Stimulated activated CD4-positive, alpha-beta T cell treated with anti-CD3 and anti-CD28 coated beads, TNF-alpha, amount 100 ng/mL, for 48 hours (primary cell): ENCODE data around the gene CDH22.

ENCODE experiments used
- DNase-seq, 3 donors: peaks; one replicate each; pipeline ENCODE4 v3.0.0-alpha.2; 2020; ENCODE audit warnings: low read depth in 3 of 3

Gene CDH22

GRCh38 chr20:46324379-46324778 lies 16.1 kb upstream of the CDH22 start:
- no peak for DNase-seq

GRCh38 chr20:46323557-46323956 lies 15.3 kb upstream of the CDH22 start:
- no peak for DNase-seq

- no peak for DNase-seq
Measured at GRCh38 chr20:46322641-46323040, 14.3 kb upstream of the CDH22 start.

GRCh38 chr20:46317685-46318177 lies 9.4 kb upstream of the CDH22 start:
- DNase-seq = no peak

- DNase-seq = no peak
Measured at GRCh38 chr20:46316984-46317684, 8.8 kb upstream of the CDH22 start.

GRCh38 chr20:46315311-46315710 lies 7.0 kb upstream of the CDH22 start:
- DNase-seq = no peak

GRCh38 chr20:46312945-46313861 lies 4.9 kb upstream of the CDH22 start:
- DNase-seq = no peak

- no peak for DNase-seq
Measured at GRCh38 chr20:46312075-46312944, 4.0 kb upstream of the CDH22 start.

GRCh38 chr20:46311719-46312074 lies 3.4 kb upstream of the CDH22 start:
- no peak for DNase-seq

GRCh38 chr20:46311039-46311650 lies 2.8 kb upstream of the CDH22 start:
- no peak for DNase-seq

- no peak for DNase-seq
Measured at GRCh38 chr20:46309945-46310344, 1.6 kb upstream of the CDH22 start.

- no peak for DNase-seq
Measured at GRCh38 chr20:46307999-46308257, 370 bp downstream of the CDH22 start.

- DNase-seq = peak; percentile 38 to 63 (median 55)
Measured at GRCh38 chr20:46307139-46307998, 929 bp downstream of the CDH22 start.

- no peak for DNase-seq
Measured at GRCh38 chr20:46306743-46307138, 1.6 kb downstream of the CDH22 start.

- DNase-seq = no peak
Measured at GRCh38 chr20:46305973-46306360, 2.3 kb downstream of the CDH22 start.

GRCh38 chr20:46305331-46305972 lies 2.8 kb downstream of the CDH22 start:
- DNase-seq = no peak

- DNase-seq = no peak
Measured at GRCh38 chr20:46304852-46305251, 3.4 kb downstream of the CDH22 start.

GRCh38 chr20:46304361-46304760 lies 3.9 kb downstream of the CDH22 start:
- no peak for DNase-seq

GRCh38 chr20:46303176-46303956 lies 4.9 kb downstream of the CDH22 start:
- no peak for DNase-seq

- DNase-seq = no peak
Measured at GRCh38 chr20:46302106-46302505, 6.2 kb downstream of the CDH22 start.
